Fibroblast of villous mesenchyme (primary cell): ENCODE data around the gene NPAS4. TPM values are rescaled to one million over a fixed set of nuclear protein-coding genes. Genes with fewer than 3 reads are reported as not detected.

Experiments used
- DNase-seq: peaks from one replicate; pipeline ENCODE4 v3.0.0-alpha.2; 2010; ENCODE audit warnings: low read depth
- H3K4me3 ChIP-seq: 2 replicates; pipeline ENCODE4 v1.5.1; 2011; ENCODE audit warnings: low read depth, mild to moderate bottlenecking, low read length
- CTCF ChIP-seq: IDR thresholded peaks from 2 replicates; pipeline ENCODE4 v1.5.1; 2012; ENCODE audit warnings: low read depth, mild to moderate bottlenecking, low read length; ENCODE audit not compliant: insufficient read depth
- total RNA-seq: library from RNA; depleted of rRNA; stranded (reverse); fragments of >200 nt; gene quantifications from 2 replicates; pipeline ENCODE4 v1.2.3, GENCODE V29; 2012

The NPAS4 gene
- total RNA-seq, 1 donor: not detected

DNA sequence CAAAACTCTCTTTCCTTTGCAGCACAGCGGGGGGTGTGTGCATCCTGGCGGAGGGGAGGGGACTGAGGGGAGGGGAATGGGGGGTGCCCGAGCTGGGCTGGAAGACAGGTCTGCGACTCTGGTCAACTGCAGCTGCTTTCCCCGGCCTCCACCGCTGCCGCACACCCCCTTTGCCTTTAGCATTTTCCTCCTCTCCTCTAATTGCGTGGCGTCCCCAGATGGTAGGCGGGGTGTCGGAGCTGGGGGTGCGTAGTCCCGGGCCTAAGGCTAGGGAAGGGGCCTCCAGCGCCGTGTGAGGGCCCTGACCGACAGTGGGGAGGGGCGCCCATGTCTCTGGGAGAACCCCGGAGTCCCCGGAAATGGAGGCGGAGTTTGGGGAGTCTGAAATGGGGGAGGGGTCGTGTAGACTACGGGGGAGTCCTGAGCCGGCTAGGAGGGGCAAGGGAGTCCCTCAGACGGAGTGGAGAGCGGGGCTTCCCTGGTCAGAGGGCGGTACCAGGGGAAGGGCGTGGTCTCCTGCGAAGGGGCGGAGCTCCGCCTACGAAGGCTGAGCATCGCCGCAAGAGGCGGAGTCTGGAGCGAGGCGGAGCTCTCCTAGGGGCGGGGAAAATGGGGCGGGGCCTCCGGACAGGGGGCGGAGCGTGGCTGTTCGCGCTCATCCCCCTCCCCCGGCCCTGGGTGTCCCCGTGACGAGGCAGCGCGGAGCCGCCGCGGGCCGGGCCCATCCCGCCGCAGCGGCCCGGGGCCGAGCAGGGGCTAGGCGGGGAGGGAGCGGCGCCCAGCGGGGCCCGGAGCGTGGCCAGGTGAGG lies 45.6 kb downstream of the NPAS4 start, which contains the start of gene PELI3:
TSS of gene PELI3 (plus strand) at position 681 of the 809 bp plus-strand sequence. CDS start 1,224 bp downstream, outside the sequence.
- TF ChIP-seq CTCF: no peak
- peak; percentile 94 for DNase-seq
- peak within 1 kb of the TSS; percentile 70 for H3K4me3 ChIP-seq

DNA sequence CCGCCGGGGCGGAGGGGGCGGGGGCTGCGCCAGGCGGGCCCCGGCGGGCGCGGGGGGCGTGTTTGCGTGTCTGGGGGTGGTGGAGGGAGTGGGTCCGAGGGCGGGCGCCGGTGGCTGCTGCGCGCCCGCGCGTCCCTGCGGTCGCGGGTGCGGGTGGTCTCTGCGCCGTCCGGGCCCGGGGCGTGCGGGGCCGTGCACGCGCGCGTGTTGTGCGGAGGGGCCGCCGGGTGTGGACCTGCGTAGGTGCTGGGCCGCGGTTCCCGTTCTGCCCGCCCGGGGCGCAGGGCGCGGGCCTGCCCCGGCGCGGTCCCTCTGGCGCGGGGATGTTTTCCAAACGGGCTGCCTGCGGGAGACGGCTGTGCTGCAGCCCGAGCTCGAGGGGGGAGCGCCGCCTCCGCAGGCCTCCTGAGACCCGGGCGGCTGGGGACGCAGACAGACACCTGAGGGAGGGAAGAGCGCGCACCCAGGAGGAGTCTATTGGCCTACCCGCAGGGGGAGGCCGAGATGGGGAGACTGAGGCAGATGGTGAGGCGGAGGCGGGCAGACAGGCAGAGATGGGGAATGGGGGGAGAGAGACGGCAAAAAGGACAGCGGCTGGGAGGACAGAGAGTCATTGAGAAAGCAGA lies 46.3 kb downstream of the NPAS4 start:
- DNase-seq: peak; percentile 18
- peak overlapping the region; percentile 70 for H3K4me3 ChIP-seq
- TF ChIP-seq CTCF: peak; percentile 32

GRCh38 chr11:66467756-66468155 lies 46.9 kb downstream of the NPAS4 start:
- TF ChIP-seq CTCF: no peak
- peak; percentile 10 for DNase-seq

DNA sequence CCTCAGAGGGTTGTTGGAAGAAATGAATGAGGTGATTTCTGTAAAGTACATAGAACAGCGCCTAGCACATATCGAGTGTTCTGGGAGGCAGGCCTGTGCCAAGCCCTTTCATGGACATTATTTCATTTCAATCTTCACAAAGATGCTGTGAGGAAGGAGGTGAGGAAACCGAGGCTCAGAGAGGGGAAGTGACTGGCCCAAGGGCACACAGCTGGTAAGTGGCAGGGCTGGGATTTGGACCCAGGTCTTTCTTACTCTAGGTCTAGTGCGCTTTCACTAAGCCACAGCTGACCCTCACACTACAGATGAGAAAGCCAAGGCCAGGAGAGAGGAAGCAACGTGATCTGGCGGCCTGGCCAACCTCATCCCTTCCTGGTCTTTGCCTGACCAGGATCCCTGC lies 47.9 kb downstream of the NPAS4 start:
- TF ChIP-seq CTCF: no peak
- no peak for DNase-seq
- H3K4me3 ChIP-seq: no peak overlapping the region

More at GRCh38 chr11:66467756-66468155, 46.9 kb downstream of the NPAS4 start:
- peak overlapping the region; percentile 70 for H3K4me3 ChIP-seq

GRCh38 chr11:66469441-66469840 lies 48.6 kb downstream of the NPAS4 start:
- TF ChIP-seq CTCF: no peak
- no peak overlapping the region for H3K4me3 ChIP-seq
- DNase-seq: no peak

- TF ChIP-seq CTCF: no peak
- no peak for DNase-seq
- H3K4me3 ChIP-seq: no peak overlapping the region
Observed at GRCh38 chr11:66470015-66470414, 49.2 kb downstream of the NPAS4 start.

- H3K4me3 ChIP-seq: no peak overlapping the region
- no peak for DNase-seq
- TF ChIP-seq CTCF: no peak
Observed at GRCh38 chr11:66471142-66471541, 50.3 kb downstream of the NPAS4 start.
